Activated effector memory CD4-positive, alpha-beta T cell treated with Interleukin-2 at 50 U/mL for 16 hours (primary cell): Measurements from ENCODE around the gene RBMS1.
A peak's percentile ranks its signal among the peaks of the same experiment; 100 is the strongest.
"Not testable (repeated sequence)": the region's sequence is repeated elsewhere in the genome, so short reads cannot be mapped to it uniquely, and the experiment has no call there.

Experiments
- DNase-seq: peaks from one replicate; pipeline ENCODE4 v3.0.0-alpha.2; 2020

RBMS1 gene

GRCh38 chr2:160430001-160430344 is 63.6 kb downstream of the RBMS1 start:
- DNase-seq: no peak

GRCh38 chr2:160429248-160430000 is 64.2 kb downstream of the RBMS1 start:
- no peak for DNase-seq

GRCh38 chr2:160428405-160428763 is 65.2 kb downstream of the RBMS1 start:
- DNase-seq: no peak

GRCh38 chr2:160427629-160428404 is 65.8 kb downstream of the RBMS1 start:
- DNase-seq: peak; percentile 41

GRCh38 chr2:160426604-160427003 is 67.0 kb downstream of the RBMS1 start:
- no peak for DNase-seq

GRCh38 chr2:160425434-160426151 is 68.0 kb downstream of the RBMS1 start:
- no peak for DNase-seq

- DNase-seq: no peak
Observed at GRCh38 chr2:160423126-160423525, 70.5 kb downstream of the RBMS1 start.

- DNase-seq: not testable (repeated sequence)
Observed at GRCh38 chr2:160421646-160422501, 71.7 kb downstream of the RBMS1 start.

- no peak for DNase-seq
Observed at GRCh38 chr2:160420711-160421110, 72.9 kb downstream of the RBMS1 start.

- DNase-seq: no peak
Observed at GRCh38 chr2:160419776-160420505, 73.7 kb downstream of the RBMS1 start.

GRCh38 chr2:160418853-160419252 is 74.8 kb downstream of the RBMS1 start:
- DNase-seq: no peak

- DNase-seq: no peak
Observed at GRCh38 chr2:160418398-160418765, 75.2 kb downstream of the RBMS1 start.

- no peak for DNase-seq
Observed at GRCh38 chr2:160417745-160418397, 75.7 kb downstream of the RBMS1 start.

- no peak for DNase-seq
Observed at GRCh38 chr2:160415991-160416390, 77.6 kb downstream of the RBMS1 start.

GRCh38 chr2:160411955-160412354 is 81.7 kb downstream of the RBMS1 start:
- DNase-seq: no peak

GRCh38 chr2:160411167-160411566 is 82.4 kb downstream of the RBMS1 start:
- no peak for DNase-seq

GRCh38 chr2:160409480-160409879 is 84.1 kb downstream of the RBMS1 start:
- no peak for DNase-seq

- DNase-seq: no peak
Observed at GRCh38 chr2:160408959-160409291, 84.7 kb downstream of the RBMS1 start.

- no peak for DNase-seq
Observed at GRCh38 chr2:160408173-160408958, 85.2 kb downstream of the RBMS1 start.

- peak; percentile 56 for DNase-seq
Observed at GRCh38 chr2:160407393-160408172, 86.0 kb downstream of the RBMS1 start.
